Stimulated activated CD8-positive, alpha-beta memory T cell treated with anti-CD3 and anti-CD28 coated beads, Interleukin-2, amount 100 ng/mL, for 1 hour (primary cell): ENCODE measurements around the gene ZSWIM5.
"Not testable (repeated sequence)": the region's sequence is repeated elsewhere in the genome, so short reads cannot be mapped to it uniquely, and the experiment has no call there.

ENCODE experiments used
- DNase-seq, 2 donors: peaks; one replicate each; pipeline ENCODE4 v3.0.0-alpha.2; 2020; ENCODE audit warnings: low read depth in 2 of 2

Gene ZSWIM5

GRCh38 chr1:45002650-45003645, 203.5 kb downstream of the ZSWIM5 start:
- no peak for DNase-seq

GRCh38 chr1:45001576-45001975, 204.8 kb downstream of the ZSWIM5 start:
- not testable (repeated sequence) for DNase-seq

GRCh38 chr1:45001011-45001481, 205.4 kb downstream of the ZSWIM5 start:
- no peak for DNase-seq

- no peak for DNase-seq
Observed at GRCh38 chr1:44999232-44999631, 207.2 kb downstream of the ZSWIM5 start.

GRCh38 chr1:44995467-44996238, 210.8 kb downstream of the ZSWIM5 start:
- no peak for DNase-seq

- DNase-seq = no peak
Observed at GRCh38 chr1:44994309-44994898, 212.0 kb downstream of the ZSWIM5 start.

- no peak for DNase-seq
Observed at GRCh38 chr1:44988531-44989156, 217.8 kb downstream of the ZSWIM5 start.

GRCh38 chr1:44985747-44986359, 220.6 kb downstream of the ZSWIM5 start:
- no peak for DNase-seq

GRCh38 chr1:44977372-44977771, 229.0 kb downstream of the ZSWIM5 start:
- DNase-seq = not testable (repeated sequence)

GRCh38 chr1:44976252-44976651, 230.2 kb downstream of the ZSWIM5 start:
- DNase-seq = no peak

- no peak for DNase-seq
Observed at GRCh38 chr1:44973645-44974044, 232.8 kb downstream of the ZSWIM5 start.

GRCh38 chr1:44970317-44970716, 236.1 kb downstream of the ZSWIM5 start:
- DNase-seq = no peak
